ENCODE data around the gene ZCCHC7.

- TF ChIP-seq CTCF (IDR thresholded peaks at IDR 0.05; ENCODE audit: low read depth, low read length, poor library complexity, severe bottlenecking) (no peak), EZH2phosphoT487 (IDR thresholded peaks at IDR 0.05; ENCODE audit: borderline replicate concordance, low read length) (no peak)
Observed at GRCh38 chr9:37100741-37101140, 19.6 kb upstream of the ZCCHC7 start.
